ENCODE measurements around the gene KRT86.

DNA sequence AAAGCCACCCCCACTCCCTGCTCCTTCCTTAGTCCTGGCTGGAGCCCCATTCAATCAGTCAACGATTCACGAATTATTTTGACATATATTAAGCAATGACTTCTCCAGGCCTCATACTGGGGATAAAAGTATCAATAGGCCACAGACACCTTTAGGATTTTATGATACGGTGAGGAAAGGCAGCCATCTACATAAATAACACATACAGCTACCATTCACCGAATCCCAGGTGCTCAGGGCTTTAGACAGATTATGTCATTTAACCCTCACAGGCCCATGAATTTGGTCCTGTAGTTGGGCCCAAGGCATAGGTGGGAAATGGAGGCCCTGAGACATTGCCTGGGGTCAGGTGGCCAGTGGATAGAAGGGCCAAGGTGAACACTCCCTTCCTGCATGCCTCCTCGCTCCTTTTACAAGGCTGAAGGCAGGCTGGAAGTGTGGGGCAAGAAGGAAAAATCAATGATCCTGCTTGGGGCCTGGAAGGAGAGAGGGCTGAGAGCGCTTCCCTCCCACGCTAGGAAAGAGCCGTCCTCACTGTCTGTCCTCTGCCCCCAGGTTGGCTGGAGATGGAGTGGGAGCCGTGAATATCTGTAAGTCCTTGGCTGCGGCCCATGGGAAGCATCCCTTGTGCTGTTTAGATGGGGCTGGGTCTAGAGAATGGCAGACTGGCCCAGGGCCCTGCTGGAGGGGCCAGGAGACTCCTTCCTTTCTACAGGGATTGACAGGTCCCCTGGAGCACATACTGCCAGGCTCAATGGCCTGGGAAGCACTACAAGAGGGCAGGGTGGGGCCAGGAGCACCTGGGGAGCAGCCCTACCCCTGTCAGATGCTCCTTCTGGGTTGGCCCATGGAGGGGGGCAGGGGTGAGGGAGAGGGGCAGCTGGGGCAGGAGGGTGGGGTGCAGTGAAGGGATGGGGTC, 26.6 kb upstream of the KRT86 start:
- TF ChIP-seq LEF1 (IDR thresholded peaks at IDR 0.05; ENCODE audit: borderline replicate concordance) (no peak), FOXM1 (IDR thresholded peaks at IDR 0.05; ENCODE audit: borderline replicate concordance) (no peak), HDGF (IDR thresholded peaks at IDR 0.05; ENCODE audit: borderline replicate concordance) (no peak), BHLHE40 (IDR thresholded peaks at IDR 0.05; ENCODE audit: borderline replicate concordance) (no peak), FOXK2 (IDR thresholded peaks at IDR 0.05) (no peak), ELF4 (IDR thresholded peaks at IDR 0.05) (no peak), SP1 (IDR thresholded peaks at IDR 0.05) (no peak)
